Lower leg skin (tissue), 4 donors: ENCODE measurements around the gene STYXL2. TPM values are rescaled to one million over a fixed set of nuclear protein-coding genes. Genes with fewer than 3 reads are reported as not detected.

Source experiments
- DNase-seq, 2 donors: peaks; one replicate each; pipeline ENCODE4 v3.0.0-alpha.2; 2019; ENCODE audit warnings: low spot score in 2 of 2
- H3K4me3 ChIP-seq: fragments of 200-600 bp; sonication (generic); 2 replicates; pipeline ENCODE4 v1.5.1; 2017; ENCODE audit warnings: mild to moderate bottlenecking, low read depth; ENCODE audit not compliant: poor library complexity, severe bottlenecking
- POLR2A ChIP-seq, 2 donors: fragments of 450-650 bp; IDR thresholded peaks; one replicate each; pipeline ENCODE4 v1.6.1; 2016 to 2017; ENCODE audit warnings: antibody characterized with exemption in 2 of 2, mild to moderate bottlenecking in 1 of 2, moderate library complexity in 1 of 2
- WGBS, 2 donors: methylation state at CpG; one replicate each; pipeline ENCODE4 v1.1.5; 2018; 5-methylcytosine and 5-hydroxymethylcytosine counted together
- intact Hi-C: fragments of 100-400 bp; cut with DNase I; formaldehyde crosslinking; loops from one replicate; pipeline ENCODE4 v1.15.0; 2023; ENCODE audit warnings: low total_unique reads
- total RNA-seq, 4 donors: library from RNA; depleted of rRNA; stranded (reverse); fragments of >200 nt; gene quantifications; one replicate each; pipeline ENCODE4 v1.1.0, GENCODE V29; 2016
- TF ChIP-seq, protein P1 (sequence below), 3 donors: fragments of 450-650 bp; IDR thresholded peaks; one replicate each; pipeline ENCODE4 v1.5.1; 2016; ENCODE audit warnings: antibody characterized with exemption in 3 of 3, mild to moderate bottlenecking in 3 of 3, moderate library complexity in 2 of 3

STYXL2 gene
- total RNA-seq, 4 donors from 2014 or later: not detected

- no peak for DNase-seq
- intact Hi-C loops: no loop called here
- 37 to 51% methylated on average over 6 of the region's 6 CpGs for WGBS, 2 donors
- TF ChIP-seq POLR2A (IDR thresholded peaks at IDR 0.05): no peak
- TF ChIP-seq, protein P1, sequence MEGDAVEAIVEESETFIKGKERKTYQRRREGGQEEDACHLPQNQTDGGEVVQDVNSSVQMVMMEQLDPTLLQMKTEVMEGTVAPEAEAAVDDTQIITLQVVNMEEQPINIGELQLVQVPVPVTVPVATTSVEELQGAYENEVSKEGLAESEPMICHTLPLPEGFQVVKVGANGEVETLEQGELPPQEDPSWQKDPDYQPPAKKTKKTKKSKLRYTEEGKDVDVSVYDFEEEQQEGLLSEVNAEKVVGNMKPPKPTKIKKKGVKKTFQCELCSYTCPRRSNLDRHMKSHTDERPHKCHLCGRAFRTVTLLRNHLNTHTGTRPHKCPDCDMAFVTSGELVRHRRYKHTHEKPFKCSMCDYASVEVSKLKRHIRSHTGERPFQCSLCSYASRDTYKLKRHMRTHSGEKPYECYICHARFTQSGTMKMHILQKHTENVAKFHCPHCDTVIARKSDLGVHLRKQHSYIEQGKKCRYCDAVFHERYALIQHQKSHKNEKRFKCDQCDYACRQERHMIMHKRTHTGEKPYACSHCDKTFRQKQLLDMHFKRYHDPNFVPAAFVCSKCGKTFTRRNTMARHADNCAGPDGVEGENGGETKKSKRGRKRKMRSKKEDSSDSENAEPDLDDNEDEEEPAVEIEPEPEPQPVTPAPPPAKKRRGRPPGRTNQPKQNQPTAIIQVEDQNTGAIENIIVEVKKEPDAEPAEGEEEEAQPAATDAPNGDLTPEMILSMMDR (IDR thresholded peaks at IDR 0.05): no peak
- no peak overlapping the region for H3K4me3 ChIP-seq
Measured at GRCh38 chr1:167137332-167137781, 43.5 kb downstream of the STYXL2 start.

DNA sequence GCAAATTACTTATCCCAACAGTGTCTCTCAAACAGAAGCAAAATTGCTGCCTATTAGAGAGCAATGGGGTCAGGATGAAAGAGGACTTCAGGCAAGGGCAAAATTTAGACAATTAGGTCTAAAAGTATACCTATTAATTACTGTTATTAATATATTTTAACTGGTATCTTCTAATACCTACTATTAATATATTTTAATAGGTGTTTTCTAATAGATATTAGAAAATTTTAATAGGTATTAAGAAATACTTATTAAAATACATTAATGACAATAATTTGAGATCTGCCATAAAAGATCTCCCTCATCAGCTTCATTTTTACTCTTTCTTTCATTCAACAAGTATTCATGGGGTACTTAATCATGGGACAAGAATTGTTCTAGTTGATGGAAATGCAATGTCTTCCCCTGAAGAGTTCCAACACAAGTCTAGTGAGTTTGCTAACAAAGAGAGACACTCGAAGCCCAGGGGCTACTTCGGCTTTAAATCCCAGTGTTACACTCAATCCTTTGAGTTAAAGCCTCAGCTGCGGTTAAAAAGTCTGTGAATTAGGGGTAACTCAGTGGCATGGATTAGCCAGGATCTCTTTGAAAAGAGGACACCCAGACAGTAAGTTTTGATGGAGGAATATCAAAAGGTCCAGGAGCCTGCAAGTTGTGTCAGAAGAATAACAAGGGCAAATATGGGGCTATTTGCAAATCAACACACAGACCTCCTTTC lies 44.1 kb downstream of the STYXL2 start:
- H3K4me3 ChIP-seq: no peak overlapping the region
- 67 to 74% methylated on average over 3 of the region's 3 CpGs for WGBS, 2 donors
- intact Hi-C loops: no loop called here
- DNase-seq: no peak
- TF ChIP-seq POLR2A (IDR thresholded peaks at IDR 0.05): no peak
- TF ChIP-seq, protein P1 (IDR thresholded peaks at IDR 0.05): no peak

DNA sequence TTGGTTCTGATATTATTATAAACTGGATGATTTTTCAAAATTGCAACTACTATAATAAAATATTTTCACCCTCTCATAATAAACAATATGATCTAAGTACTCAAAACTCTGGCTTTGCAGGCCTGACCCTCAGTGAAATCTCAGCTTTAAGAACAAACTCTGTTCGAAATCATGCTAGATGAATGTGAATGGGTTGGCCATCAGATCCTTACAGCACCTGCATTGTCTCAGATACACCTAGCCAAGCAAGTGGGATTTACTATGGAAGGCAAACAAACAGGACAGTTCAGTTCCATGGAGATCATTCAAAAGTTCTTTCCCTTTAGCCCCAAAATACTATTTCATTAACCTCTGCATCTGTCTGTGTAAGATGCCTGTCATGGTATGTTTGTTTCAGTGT lies 44.8 kb downstream of the STYXL2 start:
- 83 to 87% methylated on average over 1 of the region's 1 CpG for WGBS, 2 donors
- intact Hi-C loops: no loop called here
- no peak for TF ChIP-seq POLR2A (IDR thresholded peaks at IDR 0.05)
- TF ChIP-seq, protein P1 (IDR thresholded peaks at IDR 0.05): no peak
- DNase-seq: no peak
- no peak overlapping the region for H3K4me3 ChIP-seq

DNA sequence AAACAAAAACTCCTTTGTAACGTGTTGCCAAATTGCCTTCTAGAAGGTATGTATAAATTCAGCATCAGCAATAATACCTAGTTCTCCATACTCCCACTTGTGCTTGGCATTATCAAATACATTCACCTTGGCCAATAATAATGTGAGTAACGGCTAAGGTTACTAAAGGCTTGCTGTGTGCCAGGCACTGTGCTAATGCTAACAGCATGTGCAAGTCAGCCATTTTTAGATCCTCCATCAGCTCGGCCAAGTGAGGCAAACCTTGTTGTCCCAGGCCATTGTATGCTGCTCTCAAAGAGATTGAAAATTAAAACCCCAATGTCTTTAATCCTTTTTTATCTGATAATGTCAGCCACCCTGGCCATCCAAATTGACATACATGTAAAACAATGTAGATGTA lies 48.1 kb downstream of the STYXL2 start:
- 84 to 88% methylated on average over 3 of the region's 3 CpGs for WGBS, 2 donors
- intact Hi-C loops: no loop called here
- DNase-seq: no peak
- no peak for TF ChIP-seq POLR2A (IDR thresholded peaks at IDR 0.05)
- TF ChIP-seq, protein P1 (IDR thresholded peaks at IDR 0.05): no peak
- H3K4me3 ChIP-seq: no peak overlapping the region

Other genes with a start within 250 kb of the STYXL2 start
- 10 to 100 TPM in 3 of 4 donors, 1 to 10 TPM in 1; 9.5 to 18.2 (median 15.1) TPM for gene TADA1, start 217.8 kb upstream of the STYXL2 start, total RNA-seq
- under 1 TPM in 3 of 4 donors, not detected in 1; 0.29 to 0.46 (median 0.42) TPM for gene ILDR2, start 118.5 kb upstream of the STYXL2 start, total RNA-seq
- 1 to 10 TPM in 1 of 4 donors, under 1 TPM in 2, not detected in 1; 0.10 to 3.6 (median 0.25) TPM for gene MAEL, start 104.8 kb upstream of the STYXL2 start, total RNA-seq
- under 1 TPM in 1 of 4 donors, not detected in 3; 0.10 TPM for gene GPA33, start 3.7 kb upstream of the STYXL2 start, total RNA-seq
- gene POU2F1, start 126.8 kb downstream of the STYXL2 start, total RNA-seq: 10 to 100 TPM in 1 of 4 donors, 1 to 10 TPM in 3; 8.7 to 34.0 (median 9.6) TPM